Fibroblast of lung (primary cell): ENCODE data around the gene RPS16. TPM values are rescaled to one million over a fixed set of nuclear protein-coding genes. Genes with fewer than 3 reads are reported as not detected.

Experiments
- DNase-seq, 2 donors: peaks; one replicate each; pipeline versions ENCODE4 v3.0.0 to v3.0.0-alpha.2; 2010; ENCODE audit warnings: low read depth in 2 of 2
- H2AFZ ChIP-seq: 2 replicates; pipeline ENCODE4 v1.5.1; 2012; ENCODE audit warnings: low read length, control low read depth, inconsistent platforms
- H3K27ac ChIP-seq: 2 replicates; pipeline ENCODE4 v1.5.1; 2011; ENCODE audit warnings: low read length, control low read depth; ENCODE audit not compliant: insufficient read depth
- H3K27me3 ChIP-seq: 2 replicates; pipeline ENCODE4 v1.5.1; 2011; ENCODE audit warnings: mild to moderate bottlenecking, low read length; ENCODE audit not compliant: control insufficient read depth, insufficient read depth
- H3K36me3 ChIP-seq: 2 replicates; pipeline ENCODE4 v1.5.1; 2011; ENCODE audit warnings: low read length; ENCODE audit not compliant: control insufficient read depth, insufficient read depth
- H3K4me1 ChIP-seq: 2 replicates; pipeline ENCODE4 v1.5.1; 2011; ENCODE audit warnings: low read length; ENCODE audit not compliant: control insufficient read depth, insufficient read depth; ENCODE audit errors: extremely low read depth
- H3K4me2 ChIP-seq: 2 replicates; pipeline ENCODE4 v1.5.1; 2011; ENCODE audit warnings: low read length, control low read depth; ENCODE audit not compliant: insufficient read depth; ENCODE audit errors: extremely low read depth
- H3K4me3 ChIP-seq, 4 experiments: fragments of 200-600 bp in 1 of 4; sonication (generic) in 1 of 4; replicated peaks in 1 of 4; 2 replicates each; pipeline ENCODE4 v1.5.1; 2011 to 2016; ENCODE audit warnings: low read length in 4 of 4, low read depth in 3 of 4, mild to moderate bottlenecking in 3 of 4, control low read depth in 2 of 4, inconsistent platforms in 1 of 4, mixed read lengths in 1 of 4; ENCODE audit not compliant: insufficient read depth in 1 of 4; ENCODE audit errors: control extremely low read depth in 1 of 4
- H3K79me2 ChIP-seq: 2 replicates; pipeline ENCODE4 v1.5.1; 2012; ENCODE audit warnings: mild to moderate bottlenecking, low read length, inconsistent platforms; ENCODE audit not compliant: control insufficient read depth, insufficient read depth
- H3K9ac ChIP-seq: 2 replicates; pipeline ENCODE4 v1.5.1; 2011; ENCODE audit warnings: mild to moderate bottlenecking, low read length, control low read depth; ENCODE audit not compliant: insufficient read depth
- H3K9me3 ChIP-seq: 2 replicates; pipeline ENCODE4 v1.5.1; 2012; ENCODE audit warnings: low read depth, low read length; ENCODE audit not compliant: control insufficient read depth, insufficient read depth
- H4K20me1 ChIP-seq: 2 replicates; pipeline ENCODE4 v1.5.1; 2011; ENCODE audit warnings: low read length; ENCODE audit not compliant: control insufficient read depth, insufficient read depth; ENCODE audit errors: extremely low read depth
- EZH2 ChIP-seq: IDR thresholded peaks from 2 replicates; pipeline ENCODE4 v1.5.1; 2012; ENCODE audit warnings: low read length, control low read depth, mild to moderate bottlenecking; ENCODE audit errors: missing control alignments
- polyA plus RNA-seq, 2 donors: library from polyadenylated mRNA; depleted of rRNA in 1 of 2; stranded (reverse) in 1 of 2; unstranded in 1 of 2; fragments of >200 nt; gene quantifications; 2 replicates each; pipeline ENCODE4 v1.2.1, GENCODE V29; 2011 to 2012; ENCODE audit warnings: missing spikeins in 1 of 2
- total RNA-seq: library from RNA; depleted of rRNA; stranded (reverse); fragments of >200 nt; gene quantifications from 2 replicates; pipeline ENCODE4 v1.2.1, GENCODE V29; 2014
- TF ChIP-seq, protein P1 (sequence below), 2 donors: IDR thresholded peaks in 1 of 2; conservative IDR thresholded peaks in 1 of 2; 1 replicate in 1 of 2; 2 replicates in 1 of 2; pipeline ENCODE4 v1.5.1; 2011 to 2012; ENCODE audit warnings: low read length in 2 of 2, control low read depth in 1 of 2, inconsistent platforms in 1 of 2, low read depth in 1 of 2, mild to moderate bottlenecking in 1 of 2

RPS16 gene
- total and polyA plus RNA-seq, 2 donors (not counting 1 experiment from before 2014, with no cell fraction given), result 149 to 1,704 TPM

DNA sequence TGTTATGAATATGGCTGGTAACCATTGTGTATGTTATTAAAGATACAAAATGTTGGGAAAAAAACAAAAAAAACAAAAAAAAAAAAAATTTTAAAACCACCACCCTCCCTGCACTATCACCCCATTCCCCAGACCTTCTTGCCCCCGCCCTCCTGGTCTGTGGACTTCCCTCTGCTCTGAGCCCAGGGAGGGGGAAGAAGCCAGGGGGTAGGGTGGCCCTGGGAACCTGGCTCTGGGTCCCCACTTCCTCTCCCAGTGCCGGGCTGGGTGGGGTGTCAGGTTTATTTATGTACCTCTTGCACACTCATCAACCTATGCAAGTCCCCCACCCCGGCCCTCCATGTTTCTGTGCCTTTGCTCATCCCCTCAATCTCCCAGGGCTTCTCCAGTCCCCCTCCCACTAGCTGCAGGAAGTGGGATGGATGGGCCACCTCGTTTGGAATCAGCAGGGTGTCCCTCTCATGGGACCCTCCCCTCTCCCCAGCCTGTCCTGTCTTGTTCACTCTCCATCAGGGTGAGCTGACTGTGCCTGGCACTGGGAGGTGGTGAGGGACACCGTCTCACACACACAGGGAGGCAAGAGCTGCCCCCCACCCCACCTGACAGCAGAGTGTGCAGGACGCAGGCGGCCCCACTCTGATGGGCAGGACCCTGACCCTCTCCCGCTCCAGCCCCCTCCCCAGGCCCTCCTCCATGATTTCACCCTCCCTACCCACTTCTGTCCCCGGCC, 50.7 kb downstream of the RPS16 start:
- H3K9ac ChIP-seq, result no peak overlapping the region
- peaks cover 8% of the 10 kb centered on the region for H3K79me2 ChIP-seq
- peaks cover 45% of the 10 kb centered on the region for H3K36me3 ChIP-seq
- H3K4me1 ChIP-seq, result peaks cover 8% of the 10 kb centered on the region
- DNase-seq, result no peak
- no peak overlapping the region for H3K4me2 ChIP-seq
- H4K20me1 ChIP-seq, result no peaks in the 10 kb centered on the region
- H3K27ac ChIP-seq, result no peak overlapping the region
- H3K9me3 ChIP-seq, result no peaks in the 10 kb centered on the region
- H3K27me3 ChIP-seq, result no peaks in the 10 kb centered on the region
- H3K4me3 ChIP-seq, result no peak overlapping the region
- TF ChIP-seq, protein P1, sequence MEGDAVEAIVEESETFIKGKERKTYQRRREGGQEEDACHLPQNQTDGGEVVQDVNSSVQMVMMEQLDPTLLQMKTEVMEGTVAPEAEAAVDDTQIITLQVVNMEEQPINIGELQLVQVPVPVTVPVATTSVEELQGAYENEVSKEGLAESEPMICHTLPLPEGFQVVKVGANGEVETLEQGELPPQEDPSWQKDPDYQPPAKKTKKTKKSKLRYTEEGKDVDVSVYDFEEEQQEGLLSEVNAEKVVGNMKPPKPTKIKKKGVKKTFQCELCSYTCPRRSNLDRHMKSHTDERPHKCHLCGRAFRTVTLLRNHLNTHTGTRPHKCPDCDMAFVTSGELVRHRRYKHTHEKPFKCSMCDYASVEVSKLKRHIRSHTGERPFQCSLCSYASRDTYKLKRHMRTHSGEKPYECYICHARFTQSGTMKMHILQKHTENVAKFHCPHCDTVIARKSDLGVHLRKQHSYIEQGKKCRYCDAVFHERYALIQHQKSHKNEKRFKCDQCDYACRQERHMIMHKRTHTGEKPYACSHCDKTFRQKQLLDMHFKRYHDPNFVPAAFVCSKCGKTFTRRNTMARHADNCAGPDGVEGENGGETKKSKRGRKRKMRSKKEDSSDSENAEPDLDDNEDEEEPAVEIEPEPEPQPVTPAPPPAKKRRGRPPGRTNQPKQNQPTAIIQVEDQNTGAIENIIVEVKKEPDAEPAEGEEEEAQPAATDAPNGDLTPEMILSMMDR (conservative IDR thresholded peaks at IDR 0.05 in 1 of 2, IDR thresholded peaks at IDR 0.05 in 1 of 2; ENCODE audit: low read depth in 1 of 2, low read length in 2 of 2), result no peak
- no peak for TF ChIP-seq EZH2
- no peak overlapping the region for H2AFZ ChIP-seq

Other genes with a start within 250 kb of the RPS16 start
- gene NCCRP1, start 239.0 kb downstream of the RPS16 start, total RNA-seq, result not detected in 2 replicates
- 0.02 TPM in 1 of 2 replicates, not detected in the other for gene NCCRP1, start 239.0 kb downstream of the RPS16 start, polyA plus RNA-seq
- not detected in 2 replicates for gene SYCN, start 231.7 kb downstream of the RPS16 start, total RNA-seq
- not detected in 2 replicates for gene SYCN, start 231.7 kb downstream of the RPS16 start, polyA plus RNA-seq
- not detected in 2 replicates for gene IFNL3, start 190.9 kb downstream of the RPS16 start, total RNA-seq
- gene IFNL3, start 190.9 kb downstream of the RPS16 start, polyA plus RNA-seq, result not detected in 2 replicates
- not detected in 2 replicates for gene IFNL4, start 187.1 kb downstream of the RPS16 start, total RNA-seq
- not detected in 2 replicates for gene IFNL4, start 187.1 kb downstream of the RPS16 start, polyA plus RNA-seq
- not detected in 2 replicates for gene IFNL2, start 167.6 kb downstream of the RPS16 start, total RNA-seq
- gene IFNL2, start 167.6 kb downstream of the RPS16 start, polyA plus RNA-seq, result not detected in 2 replicates
- gene IFNL1, start 139.5 kb downstream of the RPS16 start, total RNA-seq, result not detected in 2 replicates
- gene IFNL1, start 139.5 kb downstream of the RPS16 start, polyA plus RNA-seq, result not detected in 2 replicates
- under 0.01 TPM in 2 replicates for gene LRFN1, start 115.1 kb downstream of the RPS16 start, total RNA-seq
- 0.06 TPM in 1 of 2 replicates, not detected in the other for gene LRFN1, start 115.1 kb downstream of the RPS16 start, polyA plus RNA-seq
- gene GMFG, start 99.9 kb downstream of the RPS16 start, total RNA-seq, result 0.51 and 0.99 TPM in 2 replicates
- gene GMFG, start 99.9 kb downstream of the RPS16 start, polyA plus RNA-seq, result 8.1 and 25.0 TPM in 2 replicates
- 30.6 and 39.1 TPM in 2 replicates for gene SAMD4B, start 93.5 kb downstream of the RPS16 start, total RNA-seq
- 33.0 and 48.8 TPM in 2 replicates for gene SAMD4B, start 93.5 kb downstream of the RPS16 start, polyA plus RNA-seq
- 38.8 and 46.4 TPM in 2 replicates for gene PAF1, start 44.8 kb downstream of the RPS16 start, total RNA-seq
- 65.5 and 87.2 TPM in 2 replicates for gene PAF1, start 44.8 kb downstream of the RPS16 start, polyA plus RNA-seq
- 15.4 and 23.0 TPM in 2 replicates for gene MED29, start 44.6 kb downstream of the RPS16 start, total RNA-seq
- gene MED29, start 44.6 kb downstream of the RPS16 start, polyA plus RNA-seq, result 28.9 and 37.0 TPM in 2 replicates
- gene ZFP36, start 29.1 kb downstream of the RPS16 start, total RNA-seq, result 3.1 and 5.6 TPM in 2 replicates
- 11.4 and 37.3 TPM in 2 replicates for gene ZFP36, start 29.1 kb downstream of the RPS16 start, polyA plus RNA-seq
- gene PLEKHG2, start 23.3 kb downstream of the RPS16 start, total RNA-seq, result 12.1 and 13.7 TPM in 2 replicates
- gene PLEKHG2, start 23.3 kb downstream of the RPS16 start, polyA plus RNA-seq, result 10.1 and 13.1 TPM in 2 replicates
- 46.0 and 50.2 TPM in 2 replicates for gene SUPT5H, start 9.6 kb upstream of the RPS16 start, total RNA-seq
- gene SUPT5H, start 9.6 kb upstream of the RPS16 start, polyA plus RNA-seq, result 77.8 and 87.2 TPM in 2 replicates
- 37.2 and 45.7 TPM in 2 replicates for gene TIMM50, start 44.9 kb upstream of the RPS16 start, total RNA-seq
- 43.5 and 71.0 TPM in 2 replicates for gene TIMM50, start 44.9 kb upstream of the RPS16 start, polyA plus RNA-seq
- under 0.01 TPM in 2 replicates for gene DLL3, start 63.0 kb upstream of the RPS16 start, total RNA-seq
- 0.08 and 0.11 TPM in 2 replicates for gene DLL3, start 63.0 kb upstream of the RPS16 start, polyA plus RNA-seq
- not detected in 2 replicates for gene SELENOV, start 79.2 kb upstream of the RPS16 start, total RNA-seq
- not detected in 2 replicates for gene SELENOV, start 79.2 kb upstream of the RPS16 start, polyA plus RNA-seq
- 3.1 and 4.1 TPM in 2 replicates for gene EID2B, start 96.9 kb upstream of the RPS16 start, total RNA-seq
- gene EID2B, start 96.9 kb upstream of the RPS16 start, polyA plus RNA-seq, result 3.4 and 4.0 TPM in 2 replicates
- gene EID2, start 104.2 kb upstream of the RPS16 start, total RNA-seq, result 9.1 and 10.5 TPM in 2 replicates
- gene EID2, start 104.2 kb upstream of the RPS16 start, polyA plus RNA-seq, result 10.0 and 11.0 TPM in 2 replicates
- gene LGALS13, start 166.6 kb upstream of the RPS16 start, total RNA-seq, result not detected in 2 replicates
- gene LGALS13, start 166.6 kb upstream of the RPS16 start, polyA plus RNA-seq, result not detected in 2 replicates
- gene LGALS16, start 220.0 kb upstream of the RPS16 start, total RNA-seq, result not detected in 2 replicates
- gene LGALS16, start 220.0 kb upstream of the RPS16 start, polyA plus RNA-seq, result not detected in 2 replicates